Measurements from ENCODE around the gene TEC. TPM values are rescaled to one million over a fixed set of nuclear protein-coding genes. Genes with fewer than 3 reads are reported as not detected.

The TEC gene
- total and polyA plus RNA-seq, 9 of the 15 experiments (the other 6 are each of a cell fraction or from before 2014, with no cell fraction given) = 5.3 to 14.7 (median 8.8) TPM

DNA sequence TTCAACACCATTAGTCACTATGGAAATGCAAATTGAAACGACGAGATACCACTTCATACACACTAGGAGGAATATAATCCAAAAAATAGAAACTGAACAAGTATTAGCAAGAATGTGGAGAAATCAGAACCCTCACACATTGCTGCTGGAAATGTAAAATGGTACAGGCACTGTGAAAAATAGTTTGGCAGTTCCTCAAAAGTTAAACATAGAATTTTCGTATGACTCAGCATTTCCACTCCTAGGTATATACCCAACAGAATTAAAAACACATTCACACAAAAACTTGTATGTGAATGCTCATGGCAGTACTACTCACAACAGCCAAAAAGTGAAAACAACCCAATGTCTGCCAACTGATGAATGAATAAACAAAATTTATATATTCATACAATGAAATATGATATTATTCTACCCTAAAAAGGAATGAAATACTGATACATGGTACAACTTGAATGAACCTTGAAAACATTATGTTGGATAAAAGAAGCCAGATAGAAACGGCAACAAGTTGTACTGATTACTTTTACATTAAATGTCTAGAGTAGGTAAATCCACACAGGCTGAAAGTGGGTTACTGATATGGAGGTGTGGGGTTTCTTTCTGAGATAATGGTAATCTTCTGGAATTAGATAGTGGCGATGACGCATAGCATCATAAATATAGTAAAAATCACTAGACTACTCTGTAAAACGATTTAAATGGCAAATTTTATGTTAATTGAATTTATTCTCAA is 22.3 kb downstream of the TEC start (continued):
- TF ChIP-seq, protein P1, sequence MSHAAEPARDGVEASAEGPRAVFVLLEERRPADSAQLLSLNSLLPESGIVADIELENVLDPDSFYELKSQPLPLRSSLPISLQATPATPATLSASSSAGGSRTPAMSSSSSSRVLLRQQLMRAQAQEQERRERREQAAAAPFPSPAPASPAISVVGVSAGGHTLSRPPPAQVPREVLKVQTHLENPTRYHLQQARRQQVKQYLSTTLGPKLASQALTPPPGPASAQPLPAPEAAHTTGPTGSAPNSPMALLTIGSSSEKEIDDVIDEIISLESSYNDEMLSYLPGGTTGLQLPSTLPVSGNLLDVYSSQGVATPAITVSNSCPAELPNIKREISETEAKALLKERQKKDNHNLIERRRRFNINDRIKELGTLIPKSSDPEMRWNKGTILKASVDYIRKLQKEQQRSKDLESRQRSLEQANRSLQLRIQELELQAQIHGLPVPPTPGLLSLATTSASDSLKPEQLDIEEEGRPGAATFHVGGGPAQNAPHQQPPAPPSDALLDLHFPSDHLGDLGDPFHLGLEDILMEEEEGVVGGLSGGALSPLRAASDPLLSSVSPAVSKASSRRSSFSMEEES (CRISPR knock-in tag; IDR thresholded peaks at IDR 0.05) = no peak
- TF ChIP-seq U2AF2 (optimal IDR thresholded peaks at IDR 0.05; ENCODE audit: low read depth, low read length) (no peak), CHD1 (IDR thresholded peaks at IDR 0.05; ENCODE audit: low read length) (no peak), KLF1 (tag; IDR thresholded peaks at IDR 0.05) (no peak), ZC3H11A (IDR thresholded peaks at IDR 0.05; ENCODE audit: low read depth, low read length) (no peak), TAL1 (IDR thresholded peaks at IDR 0.05) (peak; percentile 38; the same call in 1 of the 2 replicates), MAZ (CRISPR knock-in tag; conservative IDR thresholded peaks at IDR 0.05 in 1 of 2, IDR thresholded peaks at IDR 0.05 in 1 of 2) (no peak; a peak in 1 of 4 replicates), KLF16 (IDR thresholded peaks at IDR 0.05) (no peak; the same call in 1 of the 2 replicates), MAX (CRISPR knock-in tag; IDR thresholded peaks at IDR 0.05) (no peak), ZFP1 (CRISPR knock-in tag; IDR thresholded peaks at IDR 0.05) (no peak)
- TF ChIP-seq, protein P2, sequence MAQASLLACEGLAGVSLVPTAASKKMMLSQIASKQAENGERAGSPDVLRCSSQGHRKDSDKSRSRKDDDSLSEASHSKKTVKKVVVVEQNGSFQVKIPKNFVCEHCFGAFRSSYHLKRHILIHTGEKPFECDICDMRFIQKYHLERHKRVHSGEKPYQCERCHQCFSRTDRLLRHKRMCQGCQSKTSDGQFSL (CRISPR knock-in tag; IDR thresholded peaks at IDR 0.05) = no peak
- TF ChIP-seq, protein P2 (tag; IDR thresholded peaks at IDR 0.05) = no peak
- TF ChIP-seq, protein P3, sequence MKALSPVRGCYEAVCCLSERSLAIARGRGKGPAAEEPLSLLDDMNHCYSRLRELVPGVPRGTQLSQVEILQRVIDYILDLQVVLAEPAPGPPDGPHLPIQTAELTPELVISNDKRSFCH (CRISPR knock-in tag; IDR thresholded peaks at IDR 0.05) = no peak
- TF ChIP-seq, protein P3 (tag; IDR thresholded peaks at IDR 0.05) = no peak
- TF ChIP-seq, protein P4, sequence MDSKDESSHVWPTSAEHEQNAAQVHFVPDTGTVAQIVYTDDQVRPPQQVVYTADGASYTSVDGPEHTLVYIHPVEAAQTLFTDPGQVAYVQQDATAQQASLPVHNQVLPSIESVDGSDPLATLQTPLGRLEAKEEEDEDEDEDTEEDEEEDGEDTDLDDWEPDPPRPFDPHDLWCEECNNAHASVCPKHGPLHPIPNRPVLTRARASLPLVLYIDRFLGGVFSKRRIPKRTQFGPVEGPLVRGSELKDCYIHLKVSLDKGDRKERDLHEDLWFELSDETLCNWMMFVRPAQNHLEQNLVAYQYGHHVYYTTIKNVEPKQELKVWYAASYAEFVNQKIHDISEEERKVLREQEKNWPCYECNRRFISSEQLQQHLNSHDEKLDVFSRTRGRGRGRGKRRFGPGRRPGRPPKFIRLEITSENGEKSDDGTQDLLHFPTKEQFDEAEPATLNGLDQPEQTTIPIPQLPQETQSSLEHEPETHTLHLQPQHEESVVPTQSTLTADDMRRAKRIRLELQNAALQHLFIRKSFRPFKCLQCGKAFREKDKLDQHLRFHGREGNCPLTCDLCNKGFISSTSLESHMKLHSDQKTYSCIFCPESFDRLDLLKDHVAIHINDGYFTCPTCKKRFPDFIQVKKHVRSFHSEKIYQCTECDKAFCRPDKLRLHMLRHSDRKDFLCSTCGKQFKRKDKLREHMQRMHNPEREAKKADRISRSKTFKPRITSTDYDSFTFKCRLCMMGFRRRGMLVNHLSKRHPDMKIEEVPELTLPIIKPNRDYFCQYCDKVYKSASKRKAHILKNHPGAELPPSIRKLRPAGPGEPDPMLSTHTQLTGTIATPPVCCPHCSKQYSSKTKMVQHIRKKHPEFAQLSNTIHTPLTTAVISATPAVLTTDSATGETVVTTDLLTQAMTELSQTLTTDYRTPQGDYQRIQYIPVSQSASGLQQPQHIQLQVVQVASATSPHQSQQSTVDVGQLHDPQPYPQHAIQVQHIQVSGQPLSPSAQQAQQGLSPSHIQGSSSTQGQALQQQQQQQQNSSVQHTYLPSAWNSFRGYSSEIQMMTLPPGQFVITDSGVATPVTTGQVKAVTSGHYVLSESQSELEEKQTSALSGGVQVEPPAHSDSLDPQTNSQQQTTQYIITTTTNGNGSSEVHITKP (IDR thresholded peaks at IDR 0.05; ENCODE audit: partially characterized antibody) = no peak
- TF ChIP-seq, protein P5, sequence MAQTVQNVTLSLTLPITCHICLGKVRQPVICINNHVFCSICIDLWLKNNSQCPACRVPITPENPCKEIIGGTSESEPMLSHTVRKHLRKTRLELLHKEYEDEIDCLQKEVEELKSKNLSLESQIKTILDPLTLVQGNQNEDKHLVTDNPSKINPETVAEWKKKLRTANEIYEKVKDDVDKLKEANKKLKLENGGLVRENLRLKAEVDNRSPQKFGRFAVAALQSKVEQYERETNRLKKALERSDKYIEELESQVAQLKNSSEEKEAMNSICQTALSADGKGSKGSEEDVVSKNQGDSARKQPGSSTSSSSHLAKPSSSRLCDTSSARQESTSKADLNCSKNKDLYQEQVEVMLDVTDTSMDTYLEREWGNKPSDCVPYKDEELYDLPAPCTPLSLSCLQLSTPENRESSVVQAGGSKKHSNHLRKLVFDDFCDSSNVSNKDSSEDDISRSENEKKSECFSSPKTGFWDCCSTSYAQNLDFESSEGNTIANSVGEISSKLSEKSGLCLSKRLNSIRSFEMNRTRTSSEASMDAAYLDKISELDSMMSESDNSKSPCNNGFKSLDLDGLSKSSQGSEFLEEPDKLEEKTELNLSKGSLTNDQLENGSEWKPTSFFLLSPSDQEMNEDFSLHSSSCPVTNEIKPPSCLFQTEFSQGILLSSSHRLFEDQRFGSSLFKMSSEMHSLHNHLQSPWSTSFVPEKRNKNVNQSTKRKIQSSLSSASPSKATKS (CRISPR knock-in tag; IDR thresholded peaks at IDR 0.05) = no peak
- TF ChIP-seq, protein P6, sequence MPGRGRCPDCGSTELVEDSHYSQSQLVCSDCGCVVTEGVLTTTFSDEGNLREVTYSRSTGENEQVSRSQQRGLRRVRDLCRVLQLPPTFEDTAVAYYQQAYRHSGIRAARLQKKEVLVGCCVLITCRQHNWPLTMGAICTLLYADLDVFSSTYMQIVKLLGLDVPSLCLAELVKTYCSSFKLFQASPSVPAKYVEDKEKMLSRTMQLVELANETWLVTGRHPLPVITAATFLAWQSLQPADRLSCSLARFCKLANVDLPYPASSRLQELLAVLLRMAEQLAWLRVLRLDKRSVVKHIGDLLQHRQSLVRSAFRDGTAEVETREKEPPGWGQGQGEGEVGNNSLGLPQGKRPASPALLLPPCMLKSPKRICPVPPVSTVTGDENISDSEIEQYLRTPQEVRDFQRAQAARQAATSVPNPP (IDR thresholded peaks at IDR 0.05; ENCODE audit: borderline replicate concordance, insufficient read depth, insufficient read length) = no peak

Data from K562 (cell line).